ENCODE measurements around the gene CNN3. TPM values are rescaled to one million over a fixed set of nuclear protein-coding genes. Genes with fewer than 3 reads are reported as not detected.

The CNN3 gene
- total RNA-seq, 1 experiment from 2014 or later: 129 TPM

DNA sequence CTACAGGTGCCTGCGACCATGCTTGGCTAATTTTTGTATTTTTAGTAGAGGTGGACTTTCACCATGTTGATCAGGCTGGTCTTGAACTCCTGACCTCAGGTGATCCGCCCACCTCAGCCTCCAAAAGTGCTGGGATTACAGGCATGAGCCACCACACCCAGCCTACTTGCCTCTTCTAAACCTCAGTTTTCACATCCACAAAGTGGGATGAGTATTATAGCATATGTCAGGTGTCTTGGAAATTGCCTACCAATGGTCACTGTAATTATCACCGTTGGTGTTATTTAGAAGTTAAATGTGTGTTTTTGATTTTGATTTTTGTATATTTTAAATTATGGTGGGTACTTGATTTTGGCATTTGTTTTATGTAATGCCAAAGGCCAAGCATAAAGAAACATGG, 70.0 kb downstream of the CNN3 start:
- no peaks in the 10 kb centered on the region for H3K9me3 ChIP-seq
- H3K27me3 ChIP-seq: no peaks in the 10 kb centered on the region; the same call in 1 of the 2 replicates
- H3K36me3 ChIP-seq: no peaks in the 10 kb centered on the region
- no peak for DNase-seq
- no peak overlapping the region for H3K4me3 ChIP-seq

DNA sequence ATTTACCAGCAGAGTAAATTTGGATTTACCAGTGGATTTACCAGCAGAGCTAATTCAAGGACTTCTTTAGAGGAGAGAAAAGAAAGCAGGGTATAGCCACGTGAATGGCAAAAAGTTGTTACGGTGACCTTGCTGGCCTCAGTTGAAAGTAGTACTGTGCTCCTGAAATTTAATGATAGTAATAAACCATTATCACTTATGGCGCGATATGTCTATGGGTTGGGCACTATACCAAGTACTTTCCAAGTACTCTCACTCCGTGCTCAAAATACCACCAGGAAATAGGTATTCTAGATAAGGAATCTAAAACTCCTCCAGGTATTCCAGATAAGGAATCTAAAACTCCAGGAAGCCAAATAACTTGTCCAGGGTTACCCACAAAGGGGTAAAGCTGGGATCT, 70.9 kb downstream of the CNN3 start:
- H3K27me3 ChIP-seq: no peaks in the 10 kb centered on the region; the same call in 1 of the 2 replicates
- no peak overlapping the region for H3K4me3 ChIP-seq
- H3K36me3 ChIP-seq: no peaks in the 10 kb centered on the region
- H3K9me3 ChIP-seq: no peaks in the 10 kb centered on the region
- no peak for DNase-seq

GRCh38 chr1:94855307-94855700, 71.6 kb downstream of the CNN3 start:
- no peak overlapping the region for H3K4me3 ChIP-seq
- no peak for DNase-seq
- H3K27me3 ChIP-seq: no peaks in the 10 kb centered on the region; the same call in 1 of the 2 replicates
- H3K36me3 ChIP-seq: no peaks in the 10 kb centered on the region
- H3K9me3 ChIP-seq: no peaks in the 10 kb centered on the region

GRCh38 chr1:94854458-94855306, 72.2 kb downstream of the CNN3 start:
- DNase-seq: peak; percentile 87
- Histone ChIP-seq H3K36me3 (no peaks in the 10 kb centered on the region), H3K27me3 (no peaks in the 10 kb centered on the region; the same call in 1 of the 2 replicates), H3K4me3 (peak overlapping the region; percentile 39), H3K9me3 (no peaks in the 10 kb centered on the region)

DNA sequence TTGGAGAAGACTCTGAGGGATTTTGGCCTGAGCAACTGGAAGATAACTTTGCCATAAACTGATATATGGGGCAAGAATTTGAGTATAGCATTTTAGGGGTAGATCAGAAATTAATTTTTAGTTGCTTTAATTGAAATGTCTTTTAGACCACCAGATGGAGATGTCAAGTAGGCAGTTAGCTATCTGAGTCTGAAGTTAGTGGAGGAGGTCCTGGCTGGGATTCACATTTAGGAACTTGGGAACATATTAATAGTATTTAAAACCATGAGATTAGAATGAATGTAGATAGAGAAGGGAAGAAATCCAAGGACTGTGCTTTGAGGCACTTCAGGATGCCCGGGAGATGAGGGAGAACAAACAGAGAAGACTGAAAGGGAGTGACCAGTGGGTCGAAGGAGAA, 74.1 kb downstream of the CNN3 start:
- DNase-seq: no peak
- H3K36me3 ChIP-seq: no peaks in the 10 kb centered on the region

GRCh38 chr1:94851571-94851970, 75.3 kb downstream of the CNN3 start:
- Histone ChIP-seq H3K9me3 (no peaks in the 10 kb centered on the region), H3K36me3 (no peaks in the 10 kb centered on the region), H3K4me3 (no peak overlapping the region), H3K27me3 (no peaks in the 10 kb centered on the region; the same call in 1 of the 2 replicates)
- DNase-seq: no peak

More for the DNA sequence above, 74.1 kb downstream of the CNN3 start:
- H3K4me3 ChIP-seq: no peak overlapping the region
- H3K27me3 ChIP-seq: no peaks in the 10 kb centered on the region; the same call in 1 of the 2 replicates
- H3K9me3 ChIP-seq: no peaks in the 10 kb centered on the region

Other genes with a start within 250 kb of the CNN3 start
- 0.26 and 0.57 TPM in 2 replicates for gene SLC44A3, start 106.8 kb downstream of the CNN3 start, total RNA-seq (2014; rRNA removed; shearing (Covaris generic); ENCODE audit: low replicate concordance)
- gene ALG14, start 145.8 kb upstream of the CNN3 start, total RNA-seq (2014; rRNA removed; shearing (Covaris generic); ENCODE audit: low replicate concordance): 3.2 and 4.4 TPM in 2 replicates
- 1.1 and 2.9 TPM in 2 replicates for gene TLCD4, start 190.2 kb upstream of the CNN3 start, total RNA-seq (2014; rRNA removed; shearing (Covaris generic); ENCODE audit: low replicate concordance)

Measured in MG63 (cell line).